HEK293 (cell line): ENCODE results near the gene LRRC7.

Experiments
- CTCF ChIA-PET: fragments of 350-600 bp; formaldehyde crosslinking; extraction: SDS; loops from one replicate; lab custom pipeline; 2021; ENCODE audit warnings: antibody characterized with exemption; lab: Yijun Ruan, JAX
- POLR2A ChIA-PET: fragments of 300-600 bp; formaldehyde crosslinking; extraction: SDS; loops from one replicate; lab custom pipeline; 2020; ENCODE audit warnings: antibody characterized with exemption, inconsistent platforms; lab: Yijun Ruan, JAX
- H3K27ac ChIP-seq: fragments of 200-500 bp; sonication (Bioruptor generic); 2 replicates; pipeline ENCODE4 v1.5.1; 2014; ENCODE audit warnings: low read depth, low read length, control low read depth, inconsistent platforms; ENCODE audit errors: extremely low read depth
- H3K36me3 ChIP-seq, 2 experiments: fragments of 200-500 bp in 1 of 2; sonication (Bioruptor generic) in 1 of 2; 1 replicate in 1 of 2; 2 replicates in 1 of 2; pipeline ENCODE4 v1.5.1; 2014 to 2017; ENCODE audit warnings: inconsistent platforms in 2 of 2, low read length in 2 of 2; ENCODE audit not compliant: control insufficient read depth in 2 of 2, insufficient read depth in 1 of 2
- H3K4me1 ChIP-seq: fragments of 200-500 bp; sonication (Bioruptor generic); 2 replicates; pipeline ENCODE4 v1.5.1; 2014; ENCODE audit warnings: mild to moderate bottlenecking, low read length, inconsistent platforms; ENCODE audit not compliant: control insufficient read depth, insufficient read depth
- H3K4me3 ChIP-seq: 2 replicates; pipeline ENCODE4 v1.5.1; 2011; ENCODE audit warnings: low read depth, mild to moderate bottlenecking, control low read depth, low read length, moderate library complexity
- H3K9me3 ChIP-seq: fragments of 200-500 bp; sonication (Bioruptor generic); 2 replicates; pipeline ENCODE4 v1.5.1; 2014; ENCODE audit warnings: low read depth, low read length, inconsistent platforms; ENCODE audit not compliant: control insufficient read depth, insufficient read depth
- GLIS2 ChIP-seq: fragments of 450-650 bp; formaldehyde crosslinking; IDR thresholded peaks from 2 replicates; pipeline ENCODE4 v1.5.1; 2016; ENCODE audit warnings: missing biosample characterization, missing genetic modification characterization
- PRDM1 ChIP-seq: fragments of 450-650 bp; formaldehyde crosslinking; IDR thresholded peaks from 2 replicates; pipeline ENCODE4; 2016; ENCODE audit warnings: missing biosample characterization, missing genetic modification characterization
- RBAK ChIP-seq: fragments of 450-650 bp; formaldehyde crosslinking; IDR thresholded peaks from 2 replicates; pipeline ENCODE4 v1.5.1; 2016; ENCODE audit warnings: missing biosample characterization, missing genetic modification characterization
- REST ChIP-seq: fragments of 450-650 bp; formaldehyde crosslinking; IDR thresholded peaks from 2 replicates; pipeline ENCODE4 v1.5.1; 2016; ENCODE audit warnings: missing biosample characterization, missing genetic modification characterization
- SP3 ChIP-seq: fragments of 450-650 bp; formaldehyde crosslinking; IDR thresholded peaks from 2 replicates; pipeline ENCODE4 v1.5.1; 2016; ENCODE audit warnings: missing biosample characterization, missing genetic modification characterization
- ZBTB8A ChIP-seq: fragments of 450-650 bp; formaldehyde crosslinking; IDR thresholded peaks from 2 replicates; pipeline ENCODE4 v1.5.1; 2016; ENCODE audit warnings: missing biosample characterization, missing genetic modification characterization
- ZNF10 ChIP-seq: fragments of 450-650 bp; formaldehyde crosslinking; IDR thresholded peaks from 2 replicates; pipeline ENCODE4 v1.5.1; 2017; ENCODE audit warnings: missing biosample characterization, missing genetic modification characterization
- ZNF555 ChIP-seq: fragments of 450-650 bp; formaldehyde crosslinking; conservative IDR thresholded peaks from 2 replicates; pipeline ENCODE4 v1.5.1; 2017; ENCODE audit warnings: missing biosample characterization, mild to moderate bottlenecking, missing genetic modification characterization, inconsistent platforms
- ZNF626 ChIP-seq: fragments of 450-650 bp; sonication (Bioruptor Pico); formaldehyde crosslinking; IDR thresholded peaks from 2 replicates; pipeline ENCODE4 v1.5.1; 2018; ENCODE audit warnings: missing biosample characterization, missing genetic modification characterization, inconsistent platforms
- ZNF670 ChIP-seq: fragments of 450-650 bp; formaldehyde crosslinking; IDR thresholded peaks from 2 replicates; pipeline ENCODE4 v1.5.1; 2016; ENCODE audit warnings: missing biosample characterization, missing genetic modification characterization, low read depth
- TF ChIP-seq, protein P1 (sequence below): IDR thresholded peaks from 2 replicates; pipeline ENCODE4 v1.6.1; 2011; ENCODE audit warnings: mild to moderate bottlenecking, low read depth, low read length, borderline replicate concordance
- TF ChIP-seq, protein P2 (sequence below): fragments of 450-650 bp; formaldehyde crosslinking; IDR thresholded peaks from 2 replicates; pipeline ENCODE4 v1.5.1; 2017; ENCODE audit warnings: missing biosample characterization, mild to moderate bottlenecking, missing genetic modification characterization, moderate library complexity

LRRC7 gene

GRCh38 chr1:69570356-69570755 lies 2.6 kb downstream of the LRRC7 start:
- no peak overlapping the region for H3K27ac ChIP-seq
- no peaks in the 10 kb centered on the region for H3K9me3 ChIP-seq
- 0 out of 2 replicates have a peak, but pooled peaks have one; percentile 16 for TF ChIP-seq SP3 (tag by site-specific recombination)
- TF ChIP-seq, protein P1, sequence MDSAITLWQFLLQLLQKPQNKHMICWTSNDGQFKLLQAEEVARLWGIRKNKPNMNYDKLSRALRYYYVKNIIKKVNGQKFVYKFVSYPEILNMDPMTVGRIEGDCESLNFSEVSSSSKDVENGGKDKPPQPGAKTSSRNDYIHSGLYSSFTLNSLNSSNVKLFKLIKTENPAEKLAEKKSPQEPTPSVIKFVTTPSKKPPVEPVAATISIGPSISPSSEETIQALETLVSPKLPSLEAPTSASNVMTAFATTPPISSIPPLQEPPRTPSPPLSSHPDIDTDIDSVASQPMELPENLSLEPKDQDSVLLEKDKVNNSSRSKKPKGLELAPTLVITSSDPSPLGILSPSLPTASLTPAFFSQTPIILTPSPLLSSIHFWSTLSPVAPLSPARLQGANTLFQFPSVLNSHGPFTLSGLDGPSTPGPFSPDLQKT = no peak
- H3K36me3 ChIP-seq = no peaks in the 10 kb centered on the region
- ChIA-PET CTCF (no interaction called here), POLR2A (interaction anchor here (2.0 kb wide), 1 partner anchor 11 kb away, joined by 5 read pairs; no protein-coding TSS in a partner anchor)
- H3K4me3 ChIP-seq = peak overlapping the region; percentile 79
- no peaks in the 10 kb centered on the region for H3K4me1 ChIP-seq

- Histone ChIP-seq H3K4me1 (no peaks in the 10 kb centered on the region), H3K36me3 (no peaks in the 10 kb centered on the region), H3K4me3 (no peak overlapping the region), H3K27ac (no peak overlapping the region), H3K9me3 (no peaks in the 10 kb centered on the region)
- CTCF ChIA-PET = no interaction called here
- TF ChIP-seq GLIS2 (tag by site-specific recombination) = no peak
- POLR2A ChIA-PET = no interaction called here
Observed at GRCh38 chr1:69572921-69573320, 5.2 kb downstream of the LRRC7 start.

- TF ChIP-seq ZNF555 (tag by site-specific recombination) (no peak), ZNF10 (tag by site-specific recombination) (no peak), ZNF670 (no peak), RBAK (tag by site-specific recombination) (no peak), ZBTB8A (tag by site-specific recombination) (no peak), ZNF626 (no peak), PRDM1 (tag by site-specific recombination) (no peak)
- POLR2A ChIA-PET = no interaction called here
- no peaks in the 10 kb centered on the region for H3K36me3 ChIP-seq
- no peaks in the 10 kb centered on the region for H3K4me1 ChIP-seq
- CTCF ChIA-PET = interaction anchor here (0.7 kb wide), 1 partner anchor 17 kb away, joined by 3 read pairs; no protein-coding TSS in a partner anchor
- no peak overlapping the region for H3K27ac ChIP-seq
- H3K4me3 ChIP-seq = no peak overlapping the region
- H3K9me3 ChIP-seq = no peaks in the 10 kb centered on the region
Observed at GRCh38 chr1:69573911-69574310, 6.2 kb downstream of the LRRC7 start.

DNA sequence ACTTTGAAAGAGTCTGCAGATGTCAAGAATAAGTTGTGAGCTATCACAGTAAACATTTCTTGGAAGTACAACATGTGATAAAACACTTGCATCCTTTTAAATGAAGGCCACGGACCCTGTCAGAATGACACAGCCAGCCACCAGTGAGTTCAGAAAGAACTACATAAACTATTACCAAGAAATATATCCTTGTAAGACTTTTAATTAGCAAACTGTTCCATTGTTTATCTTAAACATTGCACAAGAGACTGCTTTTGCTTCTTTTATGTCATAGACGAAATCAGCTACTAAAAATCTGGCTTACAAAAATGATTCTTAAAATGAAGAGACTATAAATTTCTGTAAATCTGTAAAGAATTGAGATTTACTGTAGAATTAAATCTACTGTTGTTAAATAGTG lies 17.9 kb downstream of the LRRC7 start:
- POLR2A ChIA-PET = no interaction called here
- CTCF ChIA-PET = interaction anchor here (0.7 to 1.2 kb wide), 3 partner anchors 9 to 1270 kb away, joined by 3 to 4 read pairs (median 3); no protein-coding TSS in a partner anchor
- Histone ChIP-seq H3K9me3 (no peaks in the 10 kb centered on the region), H3K4me3 (no peak overlapping the region), H3K36me3 (no peaks in the 10 kb centered on the region), H3K4me1 (no peaks in the 10 kb centered on the region), H3K27ac (no peak overlapping the region)
- TF ChIP-seq REST (tag by site-specific recombination) = no peak
- TF ChIP-seq, protein P2, sequence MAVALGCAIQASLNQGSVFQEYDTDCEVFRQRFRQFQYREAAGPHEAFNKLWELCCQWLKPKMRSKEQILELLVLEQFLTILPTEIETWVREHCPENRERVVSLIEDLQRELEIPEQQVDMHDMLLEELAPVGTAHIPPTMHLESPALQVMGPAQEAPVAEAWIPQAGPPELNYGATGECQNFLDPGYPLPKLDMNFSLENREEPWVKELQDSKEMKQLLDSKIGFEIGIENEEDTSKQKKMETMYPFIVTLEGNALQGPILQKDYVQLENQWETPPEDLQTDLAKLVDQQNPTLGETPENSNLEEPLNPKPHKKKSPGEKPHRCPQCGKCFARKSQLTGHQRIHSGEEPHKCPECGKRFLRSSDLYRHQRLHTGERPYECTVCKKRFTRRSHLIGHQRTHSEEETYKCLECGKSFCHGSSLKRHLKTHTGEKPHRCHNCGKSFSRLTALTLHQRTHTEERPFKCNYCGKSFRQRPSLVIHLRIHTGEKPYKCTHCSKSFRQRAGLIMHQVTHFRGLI (tag by site-specific recombination) = no peak
